ENCODE results near the gene CHMP2A.

GRCh38 chr19:58556622-58557220, 1.8 kb upstream of the CHMP2A start:
- TF ChIP-seq RAD21 (conservative IDR thresholded peaks at IDR 0.05) = no peak
- TF ChIP-seq, protein P1, sequence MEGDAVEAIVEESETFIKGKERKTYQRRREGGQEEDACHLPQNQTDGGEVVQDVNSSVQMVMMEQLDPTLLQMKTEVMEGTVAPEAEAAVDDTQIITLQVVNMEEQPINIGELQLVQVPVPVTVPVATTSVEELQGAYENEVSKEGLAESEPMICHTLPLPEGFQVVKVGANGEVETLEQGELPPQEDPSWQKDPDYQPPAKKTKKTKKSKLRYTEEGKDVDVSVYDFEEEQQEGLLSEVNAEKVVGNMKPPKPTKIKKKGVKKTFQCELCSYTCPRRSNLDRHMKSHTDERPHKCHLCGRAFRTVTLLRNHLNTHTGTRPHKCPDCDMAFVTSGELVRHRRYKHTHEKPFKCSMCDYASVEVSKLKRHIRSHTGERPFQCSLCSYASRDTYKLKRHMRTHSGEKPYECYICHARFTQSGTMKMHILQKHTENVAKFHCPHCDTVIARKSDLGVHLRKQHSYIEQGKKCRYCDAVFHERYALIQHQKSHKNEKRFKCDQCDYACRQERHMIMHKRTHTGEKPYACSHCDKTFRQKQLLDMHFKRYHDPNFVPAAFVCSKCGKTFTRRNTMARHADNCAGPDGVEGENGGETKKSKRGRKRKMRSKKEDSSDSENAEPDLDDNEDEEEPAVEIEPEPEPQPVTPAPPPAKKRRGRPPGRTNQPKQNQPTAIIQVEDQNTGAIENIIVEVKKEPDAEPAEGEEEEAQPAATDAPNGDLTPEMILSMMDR (IDR thresholded peaks at IDR 0.05; ENCODE audit: poor library complexity, severe bottlenecking) = no peak
- no peak for TF ChIP-seq POLR2AphosphoS5 (IDR thresholded peaks at IDR 0.05)
- TF ChIP-seq SMC3 (conservative IDR thresholded peaks at IDR 0.05; ENCODE audit: poor library complexity) = no peak
- no peak for TF ChIP-seq TAF1 (IDR thresholded peaks at IDR 0.05; ENCODE audit: low read depth)
